Measurements from ENCODE around the gene ABLIM2. TPM values are rescaled to one million over a fixed set of nuclear protein-coding genes. Genes with fewer than 3 reads are reported as not detected.

The ABLIM2 gene
- polyA plus RNA-seq, 1 donor from 2014 or later, result 14.9 TPM

- H3F3A ChIP-seq (ENCODE audit: insufficient read depth, low read length, poor library complexity, severe bottlenecking), result no peaks in the 10 kb centered on the region
- no peak overlapping the region for H3K27ac ChIP-seq (ENCODE audit: low read length)
- H2AFZ ChIP-seq (ENCODE audit: low read depth, low read length), result no peak overlapping the region
- H3K9ac ChIP-seq (ENCODE audit: low read length), result no peak overlapping the region
- no peak overlapping the region for H3K4me2 ChIP-seq (ENCODE audit: low read length)
- no peak overlapping the region for H3K4me3 ChIP-seq (ENCODE audit: low read length)
- H3K27me3 ChIP-seq (ENCODE audit: insufficient read depth, low read depth, low read length), result no peaks in the 10 kb centered on the region
- no peaks in the 10 kb centered on the region for H3K79me2 ChIP-seq (replicated peaks; ENCODE audit: insufficient read depth, low read length)
- peaks cover 3% of the 10 kb centered on the region for H3K9me3 ChIP-seq (ENCODE audit: low read length)
- no peaks in the 10 kb centered on the region for H3K9me2 ChIP-seq (ENCODE audit: insufficient read depth, low read length)
- H3K36me3 ChIP-seq (ENCODE audit: insufficient read depth, low read length), result no peaks in the 10 kb centered on the region
- H4K20me1 ChIP-seq (ENCODE audit: insufficient read depth), result no peaks in the 10 kb centered on the region
- TF ChIP-seq CTCF (IDR thresholded peaks at IDR 0.05; ENCODE audit: poor library complexity, severe bottlenecking), result no peak
- no peak for TF ChIP-seq EZH2 (IDR thresholded peaks at IDR 0.05; ENCODE audit: borderline replicate concordance, insufficient read depth, low read length, poor library complexity, severe bottlenecking)
- no peak for TF ChIP-seq SMC3 (conservative IDR thresholded peaks at IDR 0.05; ENCODE audit: poor library complexity)
- TF ChIP-seq MXI1 (conservative IDR thresholded peaks at IDR 0.05; ENCODE audit: poor library complexity, severe bottlenecking), result no peak
- TF ChIP-seq EP300 (conservative IDR thresholded peaks at IDR 0.05; ENCODE audit: poor library complexity, severe bottlenecking), result no peak
- no peak for TF ChIP-seq REST (IDR thresholded peaks at IDR 0.05; ENCODE audit: borderline replicate concordance)
- TF ChIP-seq POLR2AphosphoS5 (IDR thresholded peaks at IDR 0.05), result no peak
- no peak for TF ChIP-seq RAD21 (conservative IDR thresholded peaks at IDR 0.05)
- TF ChIP-seq TAF1 (IDR thresholded peaks at IDR 0.05; ENCODE audit: low read depth), result no peak
Measured at GRCh38 chr4:8171266-8171665, 12.7 kb upstream of the ABLIM2 start.

- H3K4me2 ChIP-seq (ENCODE audit: low read length), result no peak overlapping the region
- H3K9me3 ChIP-seq (ENCODE audit: low read length), result peaks cover 3% of the 10 kb centered on the region
- H3K9me2 ChIP-seq (ENCODE audit: insufficient read depth, low read length), result no peaks in the 10 kb centered on the region
- TF ChIP-seq SMC3 (conservative IDR thresholded peaks at IDR 0.05; ENCODE audit: poor library complexity) (no peak), TAF1 (IDR thresholded peaks at IDR 0.05; ENCODE audit: low read depth) (no peak), EZH2 (IDR thresholded peaks at IDR 0.05; ENCODE audit: borderline replicate concordance, insufficient read depth, low read length, poor library complexity, severe bottlenecking) (no peak), RAD21 (conservative IDR thresholded peaks at IDR 0.05) (no peak), MXI1 (conservative IDR thresholded peaks at IDR 0.05; ENCODE audit: poor library complexity, severe bottlenecking) (no peak), POLR2AphosphoS5 (IDR thresholded peaks at IDR 0.05) (no peak), REST (IDR thresholded peaks at IDR 0.05; ENCODE audit: borderline replicate concordance) (no peak), EP300 (conservative IDR thresholded peaks at IDR 0.05; ENCODE audit: poor library complexity, severe bottlenecking) (no peak), CTCF (IDR thresholded peaks at IDR 0.05; ENCODE audit: poor library complexity, severe bottlenecking) (no peak)
- H3K4me3 ChIP-seq (ENCODE audit: low read length), result no peak overlapping the region
- H3K9ac ChIP-seq (ENCODE audit: low read length), result no peak overlapping the region
- no peak overlapping the region for H2AFZ ChIP-seq (ENCODE audit: low read depth, low read length)
- H3F3A ChIP-seq (ENCODE audit: insufficient read depth, low read length, poor library complexity, severe bottlenecking), result no peaks in the 10 kb centered on the region
- no peaks in the 10 kb centered on the region for H3K27me3 ChIP-seq (ENCODE audit: insufficient read depth, low read depth, low read length)
- H3K79me2 ChIP-seq (replicated peaks; ENCODE audit: insufficient read depth, low read length), result no peaks in the 10 kb centered on the region
- H3K27ac ChIP-seq (ENCODE audit: low read length), result no peak overlapping the region
- H3K36me3 ChIP-seq (ENCODE audit: insufficient read depth, low read length), result no peaks in the 10 kb centered on the region
- H4K20me1 ChIP-seq (ENCODE audit: insufficient read depth), result no peaks in the 10 kb centered on the region
Measured at GRCh38 chr4:8170341-8170740, 11.7 kb upstream of the ABLIM2 start.

All from neural cell (in vitro differentiated cells).